GM18526 (cell line): ENCODE results near the gene ERVW-1.

Source experiments
- POLR2A ChIP-seq: IDR thresholded peaks from 3 replicates; pipeline ENCODE4 v1.6.1; 2011; ENCODE audit not compliant: insufficient read length; ENCODE audit errors: extremely low read depth

Gene ERVW-1

GRCh38 chr7:92433019-92433418 is 44.7 kb downstream of the ERVW-1 start:
- TF ChIP-seq POLR2A, result no peak

GRCh38 chr7:92432299-92432946 is 45.3 kb downstream of the ERVW-1 start:
- no peak for TF ChIP-seq POLR2A

GRCh38 chr7:92427193-92427592 is 50.6 kb downstream of the ERVW-1 start:
- TF ChIP-seq POLR2A, result no peak

GRCh38 chr7:92425311-92425947 is 52.3 kb downstream of the ERVW-1 start:
- no peak for TF ChIP-seq POLR2A

GRCh38 chr7:92423710-92424131 is 54.0 kb downstream of the ERVW-1 start:
- no peak for TF ChIP-seq POLR2A

- no peak for TF ChIP-seq POLR2A
These were observed 54.8 kb downstream of the ERVW-1 start for GRCh38 chr7:92422926-92423325.

GRCh38 chr7:92421676-92422435 is 55.9 kb downstream of the ERVW-1 start:
- TF ChIP-seq POLR2A, result no peak
